ENCODE results near the gene ABHD11.
A peak's percentile ranks its signal among the peaks of the same experiment; 100 is the strongest.

The ABHD11 gene

GRCh38 chr7:73703757-73704639 lies 34.6 kb downstream of the ABHD11 start:
- Histone ChIP-seq H3K27me3 (ENCODE audit: low read depth, low read length) (no peaks in the 10 kb centered on the region), H3K9me3 (ENCODE audit: control insufficient read depth in 1 of 2, low read length in 2 of 2) (no peaks in the 10 kb centered on the region), H3K27ac (ENCODE audit: low read length) (no peak overlapping the region), H3K4me1 (ENCODE audit: control insufficient read depth in 1 of 2, insufficient read depth in 2 of 2, low read length in 2 of 2) (peaks cover 0 to 14% of the 10 kb centered on the region in 2 donors), H3K4me3 (ENCODE audit: low read depth in 1 of 2, low read length in 2 of 2) (peak overlapping the region in 1 of 2 donors; percentile 20), H3K36me3 (ENCODE audit: control insufficient read depth in 1 of 2, insufficient read depth in 2 of 2, low read length in 2 of 2) (peaks cover 4 to 26% of the 10 kb centered on the region in 2 donors)

- peaks cover 4 to 33% of the 10 kb centered on the region in 2 donors for H3K36me3 ChIP-seq (ENCODE audit: control insufficient read depth in 1 of 2, insufficient read depth in 2 of 2, low read length in 2 of 2)
- peaks cover 0 to 14% of the 10 kb centered on the region in 2 donors for H3K4me1 ChIP-seq (ENCODE audit: control insufficient read depth in 1 of 2, insufficient read depth in 2 of 2, low read length in 2 of 2)
- no peaks in the 10 kb centered on the region for H3K27me3 ChIP-seq (ENCODE audit: low read depth, low read length)
- H3K4me3 ChIP-seq (ENCODE audit: low read depth in 1 of 2, low read length in 2 of 2), result peak overlapping the region in 1 of 2 donors; percentile 20
- H3K9me3 ChIP-seq (ENCODE audit: control insufficient read depth in 1 of 2, low read length in 2 of 2), result no peaks in the 10 kb centered on the region
- H3K27ac ChIP-seq (ENCODE audit: low read length), result no peak overlapping the region
Observed at GRCh38 chr7:73703225-73703624, 35.4 kb downstream of the ABHD11 start.

- Histone ChIP-seq H3K4me1 (ENCODE audit: control insufficient read depth in 1 of 2, insufficient read depth in 2 of 2, low read length in 2 of 2) (peaks cover 0 to 14% of the 10 kb centered on the region in 2 donors), H3K27me3 (ENCODE audit: low read depth, low read length) (no peaks in the 10 kb centered on the region), H3K27ac (ENCODE audit: low read length) (no peak overlapping the region), H3K36me3 (ENCODE audit: control insufficient read depth in 1 of 2, insufficient read depth in 2 of 2, low read length in 2 of 2) (peaks cover 5 to 38% of the 10 kb centered on the region in 2 donors), H3K9me3 (ENCODE audit: control insufficient read depth in 1 of 2, low read length in 2 of 2) (no peaks in the 10 kb centered on the region), H3K4me3 (ENCODE audit: low read depth in 1 of 2, low read length in 2 of 2) (no peak overlapping the region)
Observed at GRCh38 chr7:73702665-73703064, 35.9 kb downstream of the ABHD11 start.

- Histone ChIP-seq H3K27me3 (ENCODE audit: low read depth, low read length) (no peaks in the 10 kb centered on the region), H3K4me1 (ENCODE audit: control insufficient read depth in 1 of 2, insufficient read depth in 2 of 2, low read length in 2 of 2) (peaks cover 0 to 14% of the 10 kb centered on the region in 2 donors), H3K9me3 (ENCODE audit: control insufficient read depth in 1 of 2, low read length in 2 of 2) (no peaks in the 10 kb centered on the region), H3K4me3 (ENCODE audit: low read depth in 1 of 2, low read length in 2 of 2) (no peak overlapping the region), H3K36me3 (ENCODE audit: control insufficient read depth in 1 of 2, insufficient read depth in 2 of 2, low read length in 2 of 2) (peaks cover 9 to 40% of the 10 kb centered on the region in 2 donors), H3K27ac (ENCODE audit: low read length) (no peak overlapping the region)
Observed at GRCh38 chr7:73702226-73702625, 36.4 kb downstream of the ABHD11 start.

GRCh38 chr7:73701357-73701995 lies 37.1 kb downstream of the ABHD11 start:
- Histone ChIP-seq H3K4me3 (ENCODE audit: low read depth in 1 of 2, low read length in 2 of 2) (no peak overlapping the region), H3K36me3 (ENCODE audit: control insufficient read depth in 1 of 2, insufficient read depth in 2 of 2, low read length in 2 of 2) (peaks cover 16 to 45% of the 10 kb centered on the region in 2 donors), H3K9me3 (ENCODE audit: control insufficient read depth in 1 of 2, low read length in 2 of 2) (no peaks in the 10 kb centered on the region), H3K27me3 (ENCODE audit: low read depth, low read length) (no peaks in the 10 kb centered on the region), H3K27ac (ENCODE audit: low read length) (no peak overlapping the region), H3K4me1 (ENCODE audit: control insufficient read depth in 1 of 2, insufficient read depth in 2 of 2, low read length in 2 of 2) (peaks cover 0 to 14% of the 10 kb centered on the region in 2 donors)

GRCh38 chr7:73700581-73701134 lies 37.9 kb downstream of the ABHD11 start:
- Histone ChIP-seq H3K9me3 (ENCODE audit: control insufficient read depth in 1 of 2, low read length in 2 of 2) (no peaks in the 10 kb centered on the region), H3K4me1 (ENCODE audit: control insufficient read depth in 1 of 2, insufficient read depth in 2 of 2, low read length in 2 of 2) (peaks cover 0 to 14% of the 10 kb centered on the region in 2 donors), H3K27me3 (ENCODE audit: low read depth, low read length) (no peaks in the 10 kb centered on the region), H3K36me3 (ENCODE audit: control insufficient read depth in 1 of 2, insufficient read depth in 2 of 2, low read length in 2 of 2) (peaks cover 24 to 53% of the 10 kb centered on the region in 2 donors), H3K4me3 (ENCODE audit: low read depth in 1 of 2, low read length in 2 of 2) (no peak overlapping the region), H3K27ac (ENCODE audit: low read length) (no peak overlapping the region)

GRCh38 chr7:73700069-73700423 lies 38.6 kb downstream of the ABHD11 start:
- H3K27me3 ChIP-seq (ENCODE audit: low read depth, low read length), result no peaks in the 10 kb centered on the region
- H3K27ac ChIP-seq (ENCODE audit: low read length), result no peak overlapping the region
- no peaks in the 10 kb centered on the region for H3K9me3 ChIP-seq (ENCODE audit: control insufficient read depth in 1 of 2, low read length in 2 of 2)
- H3K4me3 ChIP-seq (ENCODE audit: low read depth in 1 of 2, low read length in 2 of 2), result no peak overlapping the region
- peaks cover 0 to 11% of the 10 kb centered on the region in 2 donors for H3K4me1 ChIP-seq (ENCODE audit: control insufficient read depth in 1 of 2, insufficient read depth in 2 of 2, low read length in 2 of 2)
- peaks cover 27 to 59% of the 10 kb centered on the region in 2 donors for H3K36me3 ChIP-seq (ENCODE audit: control insufficient read depth in 1 of 2, insufficient read depth in 2 of 2, low read length in 2 of 2)

GRCh38 chr7:73699370-73700068 lies 39.1 kb downstream of the ABHD11 start:
- H3K4me1 ChIP-seq (ENCODE audit: control insufficient read depth in 1 of 2, insufficient read depth in 2 of 2, low read length in 2 of 2), result peaks cover 0 to 6% of the 10 kb centered on the region in 2 donors
- peaks cover 31 to 64% of the 10 kb centered on the region in 2 donors for H3K36me3 ChIP-seq (ENCODE audit: control insufficient read depth in 1 of 2, insufficient read depth in 2 of 2, low read length in 2 of 2)

GRCh38 chr7:73698410-73698809 lies 40.2 kb downstream of the ABHD11 start:
- H3K4me3 ChIP-seq (ENCODE audit: low read depth in 1 of 2, low read length in 2 of 2), result no peak overlapping the region
- H3K9me3 ChIP-seq (ENCODE audit: control insufficient read depth in 1 of 2, low read length in 2 of 2), result no peaks in the 10 kb centered on the region
- no peaks in the 10 kb centered on the region for H3K4me1 ChIP-seq (ENCODE audit: control insufficient read depth in 1 of 2, insufficient read depth in 2 of 2, low read length in 2 of 2)
- H3K27ac ChIP-seq (ENCODE audit: low read length), result no peak overlapping the region
- H3K36me3 ChIP-seq (ENCODE audit: control insufficient read depth in 1 of 2, insufficient read depth in 2 of 2, low read length in 2 of 2), result peaks cover 42 to 75% of the 10 kb centered on the region in 2 donors
- H3K27me3 ChIP-seq (ENCODE audit: low read depth, low read length), result no peaks in the 10 kb centered on the region

More at GRCh38 chr7:73699370-73700068, 39.1 kb downstream of the ABHD11 start:
- no peak overlapping the region for H3K4me3 ChIP-seq (ENCODE audit: low read depth in 1 of 2, low read length in 2 of 2)
- no peaks in the 10 kb centered on the region for H3K27me3 ChIP-seq (ENCODE audit: low read depth, low read length)
- H3K9me3 ChIP-seq (ENCODE audit: control insufficient read depth in 1 of 2, low read length in 2 of 2), result no peaks in the 10 kb centered on the region
- no peak overlapping the region for H3K27ac ChIP-seq (ENCODE audit: low read length)

GRCh38 chr7:73696372-73696771 lies 42.2 kb downstream of the ABHD11 start:
- H3K27me3 ChIP-seq (ENCODE audit: low read depth, low read length), result no peaks in the 10 kb centered on the region
- no peaks in the 10 kb centered on the region for H3K9me3 ChIP-seq (ENCODE audit: control insufficient read depth in 1 of 2, low read length in 2 of 2)
- H3K4me3 ChIP-seq (ENCODE audit: low read depth in 1 of 2, low read length in 2 of 2), result no peak overlapping the region
- peaks cover 51 to 96% of the 10 kb centered on the region in 2 donors for H3K36me3 ChIP-seq (ENCODE audit: control insufficient read depth in 1 of 2, insufficient read depth in 2 of 2, low read length in 2 of 2)
- no peaks in the 10 kb centered on the region for H3K4me1 ChIP-seq (ENCODE audit: control insufficient read depth in 1 of 2, insufficient read depth in 2 of 2, low read length in 2 of 2)
- no peak overlapping the region for H3K27ac ChIP-seq (ENCODE audit: low read length)

- no peaks in the 10 kb centered on the region for H3K4me1 ChIP-seq (ENCODE audit: control insufficient read depth in 1 of 2, insufficient read depth in 2 of 2, low read length in 2 of 2)
- peaks cover 48 to 77% of the 10 kb centered on the region in 2 donors for H3K36me3 ChIP-seq (ENCODE audit: control insufficient read depth in 1 of 2, insufficient read depth in 2 of 2, low read length in 2 of 2)
- H3K27ac ChIP-seq (ENCODE audit: low read length), result no peak overlapping the region
- H3K9me3 ChIP-seq (ENCODE audit: control insufficient read depth in 1 of 2, low read length in 2 of 2), result no peaks in the 10 kb centered on the region
- H3K4me3 ChIP-seq (ENCODE audit: low read depth in 1 of 2, low read length in 2 of 2), result no peak overlapping the region
- no peaks in the 10 kb centered on the region for H3K27me3 ChIP-seq (ENCODE audit: low read depth, low read length)
Observed at GRCh38 chr7:73690646-73691045, 48.0 kb downstream of the ABHD11 start.

Data from muscle layer of duodenum (tissue), 2 donors.